Measurements from ENCODE around the gene CRYL1. TPM values are rescaled to one million over a fixed set of nuclear protein-coding genes. Genes with fewer than 3 reads are reported as not detected.

The CRYL1 gene
- total and polyA plus RNA-seq, 7 donors, result 6.4 to 18.5 (median 12.9) TPM

DNA sequence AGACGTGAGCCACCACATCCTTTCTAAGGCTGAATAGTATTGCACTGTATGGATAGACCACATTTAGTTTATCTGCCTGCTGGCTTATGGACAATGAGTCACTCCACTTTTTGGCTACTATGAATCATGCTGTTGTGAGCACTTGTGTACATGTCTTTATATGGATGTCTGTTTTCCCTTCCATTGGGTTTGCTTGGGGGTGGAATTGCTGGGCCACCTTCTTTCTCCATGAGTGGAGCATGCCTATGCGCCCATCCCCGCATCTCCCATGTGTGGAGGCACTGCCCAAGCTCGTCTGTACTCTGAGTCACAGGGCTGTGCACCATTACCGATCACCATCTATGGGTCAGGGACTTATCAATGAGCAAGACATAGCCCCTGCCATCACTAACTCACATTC, 166.3 kb downstream of the CRYL1 start:
- ATAC-seq, result peak in 2 of 4 donors; percentile 24 to 25
- 83 to 91% (median 86%) methylated on average over 5 of the region's 5 CpGs for WGBS, 3 donors
- peaks cover 0 to 4% (median 0%) of the 10 kb centered on the region in 3 donors for H3K27me3 ChIP-seq (ENCODE audit: insufficient read depth in 3 of 3, low read length in 2 of 3)

DNA sequence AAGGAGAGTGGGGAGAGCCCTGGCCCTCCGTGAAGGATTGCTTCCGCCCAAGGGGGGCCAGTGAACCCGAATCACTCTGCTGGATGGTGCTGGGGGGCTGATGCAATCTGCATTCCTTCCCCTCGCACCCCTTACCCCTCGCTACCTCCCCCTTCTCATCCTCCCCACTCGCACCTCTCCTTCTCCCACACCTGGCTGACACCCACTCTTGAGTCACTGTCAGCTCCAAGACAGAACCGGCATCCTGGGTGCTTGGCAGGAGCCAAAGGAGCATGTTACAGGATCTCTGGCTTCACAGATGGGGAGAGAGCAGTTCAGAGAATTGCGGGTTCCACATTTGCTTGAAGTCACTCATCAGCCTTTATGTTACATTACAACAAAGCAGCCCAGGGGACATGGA, 167.6 kb downstream of the CRYL1 start:
- intact Hi-C loops (cut with DNase I), result no loop called here
- DNase-seq (no peak), ATAC-seq (no peak)
- 67 to 80% (median 74%) methylated on average over 8 of the region's 8 CpGs for WGBS, 3 donors
- TF ChIP-seq, protein P1, sequence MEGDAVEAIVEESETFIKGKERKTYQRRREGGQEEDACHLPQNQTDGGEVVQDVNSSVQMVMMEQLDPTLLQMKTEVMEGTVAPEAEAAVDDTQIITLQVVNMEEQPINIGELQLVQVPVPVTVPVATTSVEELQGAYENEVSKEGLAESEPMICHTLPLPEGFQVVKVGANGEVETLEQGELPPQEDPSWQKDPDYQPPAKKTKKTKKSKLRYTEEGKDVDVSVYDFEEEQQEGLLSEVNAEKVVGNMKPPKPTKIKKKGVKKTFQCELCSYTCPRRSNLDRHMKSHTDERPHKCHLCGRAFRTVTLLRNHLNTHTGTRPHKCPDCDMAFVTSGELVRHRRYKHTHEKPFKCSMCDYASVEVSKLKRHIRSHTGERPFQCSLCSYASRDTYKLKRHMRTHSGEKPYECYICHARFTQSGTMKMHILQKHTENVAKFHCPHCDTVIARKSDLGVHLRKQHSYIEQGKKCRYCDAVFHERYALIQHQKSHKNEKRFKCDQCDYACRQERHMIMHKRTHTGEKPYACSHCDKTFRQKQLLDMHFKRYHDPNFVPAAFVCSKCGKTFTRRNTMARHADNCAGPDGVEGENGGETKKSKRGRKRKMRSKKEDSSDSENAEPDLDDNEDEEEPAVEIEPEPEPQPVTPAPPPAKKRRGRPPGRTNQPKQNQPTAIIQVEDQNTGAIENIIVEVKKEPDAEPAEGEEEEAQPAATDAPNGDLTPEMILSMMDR (IDR thresholded peaks at IDR 0.05), result no peak
- Histone ChIP-seq H3K4me3 (no peak overlapping the region), H3K36me3 (ENCODE audit: insufficient read depth in 1 of 2, low read depth in 1 of 2) (no peaks in the 10 kb centered on the region), H3K9me3 (no peaks in the 10 kb centered on the region), H3K27ac (no peak overlapping the region), H3K4me1 (no peaks in the 10 kb centered on the region), H3K27me3 (ENCODE audit: insufficient read depth in 3 of 3, low read length in 2 of 3) (peaks cover 0 to 3% (median 0%) of the 10 kb centered on the region in 3 donors)

More for the DNA sequence above, 166.3 kb downstream of the CRYL1 start:
- Histone ChIP-seq H3K4me3 (no peak overlapping the region), H3K9me3 (no peaks in the 10 kb centered on the region), H3K27ac (no peak overlapping the region), H3K4me1 (no peaks in the 10 kb centered on the region), H3K36me3 (ENCODE audit: insufficient read depth in 1 of 2, low read depth in 1 of 2) (no peaks in the 10 kb centered on the region)
- DNase-seq, result no peak
- TF ChIP-seq, protein P1 (IDR thresholded peaks at IDR 0.05), result no peak
- intact Hi-C loops (cut with DNase I), result no loop called here

DNA sequence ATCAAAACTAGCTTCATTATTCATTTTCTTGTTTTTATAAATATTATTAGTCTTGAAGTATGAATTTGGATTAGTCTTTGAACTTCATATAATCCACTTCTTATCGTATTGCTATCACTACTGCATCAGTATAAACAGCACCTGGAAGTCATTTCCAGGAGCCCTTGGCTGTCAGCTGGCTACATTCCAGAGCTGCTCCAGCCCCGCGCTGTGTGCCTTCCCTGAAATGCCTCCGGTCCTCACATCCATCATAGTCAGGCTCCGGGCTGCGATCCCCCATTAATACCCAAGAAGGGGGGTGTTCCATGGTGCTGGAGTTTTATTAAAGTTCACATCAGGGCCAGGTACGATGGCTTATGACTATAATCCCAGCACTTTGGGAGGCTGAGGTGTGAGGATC, 169.2 kb downstream of the CRYL1 start:
- WGBS, 3 donors, result 16 to 32% (median 21%) methylated on average over 7 of the region's 7 CpGs
- Histone ChIP-seq H3K27me3 (ENCODE audit: insufficient read depth in 3 of 3, low read length in 2 of 3) (no peaks in the 10 kb centered on the region), H3K4me3 (no peak overlapping the region), H3K4me1 (no peaks in the 10 kb centered on the region), H3K27ac (no peak overlapping the region), H3K36me3 (ENCODE audit: insufficient read depth in 1 of 2, low read depth in 1 of 2) (no peaks in the 10 kb centered on the region), H3K9me3 (no peaks in the 10 kb centered on the region)
- TF ChIP-seq, protein P1 (IDR thresholded peaks at IDR 0.05), result no peak
- no peak for DNase-seq
- ATAC-seq, result no peak
- intact Hi-C loops (cut with DNase I), result no loop called here

DNA sequence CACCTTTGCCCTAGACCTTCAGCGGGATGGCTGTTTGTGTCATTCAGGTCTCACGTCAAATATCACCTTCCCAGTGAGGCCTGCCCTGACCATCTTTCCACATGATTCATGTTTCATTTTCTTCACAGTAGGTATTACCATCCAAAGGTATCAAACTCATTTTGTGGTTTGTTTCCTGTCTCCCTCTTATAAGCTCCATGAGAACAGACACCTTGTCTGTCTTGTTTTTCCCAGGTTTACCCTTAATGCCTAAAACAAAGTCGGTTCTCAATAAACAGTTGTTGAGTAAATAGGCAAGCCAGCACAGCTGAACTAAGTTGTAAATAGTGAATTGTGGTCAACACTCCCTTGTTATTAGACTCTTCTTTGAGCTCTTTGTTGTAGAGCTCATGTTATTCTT, 170.9 kb downstream of the CRYL1 start:
- 85 to 93% (median 86%) methylated on average over 3 of the region's 3 CpGs for WGBS, 3 donors
- no peak overlapping the region for H3K4me3 ChIP-seq
- ATAC-seq, result no peak

DNA sequence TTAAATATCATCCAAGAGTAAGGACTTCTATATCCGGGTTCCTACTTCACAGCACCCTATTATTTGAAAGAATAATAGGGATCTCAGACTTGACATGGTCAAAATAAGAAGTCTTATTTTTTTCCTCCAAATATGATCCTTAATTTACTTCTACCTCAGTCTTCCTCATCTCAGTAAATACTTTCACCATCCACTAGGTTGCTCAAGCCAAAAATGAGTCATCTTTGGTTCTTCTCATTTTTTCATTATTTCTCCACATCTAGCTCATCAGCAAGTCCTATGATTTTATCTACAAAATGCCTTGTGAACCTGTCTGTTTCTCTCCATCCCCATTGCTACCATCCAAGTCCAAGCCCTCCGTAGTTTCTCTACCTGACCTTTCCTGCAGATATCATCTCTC, 171.7 kb downstream of the CRYL1 start:
- ATAC-seq (no peak), DNase-seq (no peak)
- Histone ChIP-seq H3K4me3 (no peak overlapping the region), H3K36me3 (ENCODE audit: insufficient read depth in 1 of 2, low read depth in 1 of 2) (no peaks in the 10 kb centered on the region), H3K27ac (no peak overlapping the region), H3K9me3 (no peaks in the 10 kb centered on the region), H3K4me1 (no peaks in the 10 kb centered on the region), H3K27me3 (ENCODE audit: insufficient read depth in 3 of 3, low read length in 2 of 3) (no peaks in the 10 kb centered on the region)
- WGBS, 3 donors, result 92 to 93% (median 92%) methylated on average over 2 of the region's 2 CpGs
- TF ChIP-seq, protein P1 (IDR thresholded peaks at IDR 0.05), result no peak
- intact Hi-C loops (cut with DNase I), result no loop called here

More for the DNA sequence above, 170.9 kb downstream of the CRYL1 start:
- Histone ChIP-seq H3K4me1 (no peaks in the 10 kb centered on the region), H3K27ac (no peak overlapping the region), H3K27me3 (ENCODE audit: insufficient read depth in 3 of 3, low read length in 2 of 3) (no peaks in the 10 kb centered on the region), H3K9me3 (no peaks in the 10 kb centered on the region), H3K36me3 (ENCODE audit: insufficient read depth in 1 of 2, low read depth in 1 of 2) (no peaks in the 10 kb centered on the region)
- intact Hi-C loops (cut with DNase I), result no loop called here
- no peak for DNase-seq
- TF ChIP-seq, protein P1 (IDR thresholded peaks at IDR 0.05), result no peak

Data from psoas muscle (tissue), 8 donors.